BE2C (cell line): Measurements from ENCODE around the gene RERGL.
"Not testable (repeated sequence)": the region's sequence is repeated elsewhere in the genome, so short reads cannot be mapped to it uniquely, and the experiment has no call there.

ENCODE experiments used
- DNase-seq: peaks from one replicate; pipeline ENCODE4 v3.0.0-alpha.2; 2020
- H3K27me3 ChIP-seq: fragments of 250-450 bp; sonication (Bioruptor Pico); 2 replicates; pipeline ENCODE4 v1.5.1; 2020; ENCODE audit warnings: mild to moderate bottlenecking
- H3K36me3 ChIP-seq: fragments of 250-450 bp; sonication (Bioruptor Pico); 2 replicates; pipeline ENCODE4 v1.5.1; 2020; ENCODE audit warnings: mild to moderate bottlenecking
- H3K4me1 ChIP-seq: fragments of 250-450 bp; sonication (Bioruptor Pico); 2 replicates; pipeline ENCODE4 v1.5.1; 2020
- H3K4me3 ChIP-seq: 2 replicates; pipeline ENCODE4 v1.5.1; 2011; ENCODE audit warnings: low read depth, low read length
- H3K9me3 ChIP-seq: fragments of 250-450 bp; sonication (Bioruptor Pico); 2 replicates; pipeline ENCODE4 v1.5.1; 2020
- TF ChIP-seq, protein P1 (sequence below): IDR thresholded peaks from 2 replicates; pipeline ENCODE4 v1.5.1; 2012; ENCODE audit warnings: mild to moderate bottlenecking, low read depth, low read length

RERGL gene

DNA sequence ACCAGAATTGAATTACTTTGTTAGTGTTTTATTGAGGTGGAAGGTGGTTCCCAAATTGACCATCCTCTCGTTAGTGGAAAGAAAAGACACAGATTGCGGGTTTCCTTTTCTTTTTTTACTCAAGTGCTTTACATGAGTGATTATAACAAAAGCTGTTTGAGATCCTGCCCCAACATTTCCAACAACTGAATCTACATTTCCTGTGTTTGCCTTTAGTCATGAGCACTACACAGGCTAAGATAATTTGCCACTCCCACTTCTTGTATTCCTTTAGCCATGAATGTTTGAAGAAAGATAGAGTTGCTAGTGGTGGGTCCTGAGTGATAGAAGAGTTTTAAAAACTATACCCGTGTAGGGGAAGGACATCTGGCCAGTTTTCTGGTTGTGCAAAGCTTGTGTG is 16.0 kb downstream of the RERGL start:
- no peaks in the 10 kb centered on the region for H3K36me3 ChIP-seq
- H3K4me1 ChIP-seq = no peaks in the 10 kb centered on the region
- DNase-seq = no peak
- TF ChIP-seq, protein P1, sequence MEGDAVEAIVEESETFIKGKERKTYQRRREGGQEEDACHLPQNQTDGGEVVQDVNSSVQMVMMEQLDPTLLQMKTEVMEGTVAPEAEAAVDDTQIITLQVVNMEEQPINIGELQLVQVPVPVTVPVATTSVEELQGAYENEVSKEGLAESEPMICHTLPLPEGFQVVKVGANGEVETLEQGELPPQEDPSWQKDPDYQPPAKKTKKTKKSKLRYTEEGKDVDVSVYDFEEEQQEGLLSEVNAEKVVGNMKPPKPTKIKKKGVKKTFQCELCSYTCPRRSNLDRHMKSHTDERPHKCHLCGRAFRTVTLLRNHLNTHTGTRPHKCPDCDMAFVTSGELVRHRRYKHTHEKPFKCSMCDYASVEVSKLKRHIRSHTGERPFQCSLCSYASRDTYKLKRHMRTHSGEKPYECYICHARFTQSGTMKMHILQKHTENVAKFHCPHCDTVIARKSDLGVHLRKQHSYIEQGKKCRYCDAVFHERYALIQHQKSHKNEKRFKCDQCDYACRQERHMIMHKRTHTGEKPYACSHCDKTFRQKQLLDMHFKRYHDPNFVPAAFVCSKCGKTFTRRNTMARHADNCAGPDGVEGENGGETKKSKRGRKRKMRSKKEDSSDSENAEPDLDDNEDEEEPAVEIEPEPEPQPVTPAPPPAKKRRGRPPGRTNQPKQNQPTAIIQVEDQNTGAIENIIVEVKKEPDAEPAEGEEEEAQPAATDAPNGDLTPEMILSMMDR = no peak
- no peaks in the 10 kb centered on the region for H3K27me3 ChIP-seq
- H3K4me3 ChIP-seq = no peak overlapping the region
- H3K9me3 ChIP-seq = no peaks in the 10 kb centered on the region

DNA sequence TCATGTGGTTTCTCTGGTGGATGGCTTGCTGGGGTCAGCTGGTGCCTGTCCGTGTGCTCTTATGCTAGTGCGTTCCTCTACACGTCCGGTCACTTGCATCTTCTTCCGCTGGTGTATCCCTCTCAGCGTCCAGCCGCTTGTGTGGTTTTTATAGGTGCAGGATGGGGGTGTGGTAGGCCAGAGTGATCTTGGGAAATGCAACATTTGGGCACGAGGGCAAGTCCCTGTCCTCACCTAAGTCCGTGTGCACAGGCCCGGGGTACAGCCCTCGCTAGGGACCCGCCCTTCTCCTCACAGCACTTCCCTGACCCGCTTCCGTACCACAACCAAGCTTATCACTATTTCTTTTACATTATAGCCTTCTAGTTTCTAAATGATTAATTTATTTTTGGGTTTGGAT is 17.3 kb downstream of the RERGL start:
- H3K27me3 ChIP-seq = no peaks in the 10 kb centered on the region
- H3K4me3 ChIP-seq = no peak overlapping the region
- H3K9me3 ChIP-seq = no peaks in the 10 kb centered on the region
- DNase-seq = no peak
- H3K36me3 ChIP-seq = no peaks in the 10 kb centered on the region
- TF ChIP-seq, protein P1 = no peak
- no peaks in the 10 kb centered on the region for H3K4me1 ChIP-seq

DNA sequence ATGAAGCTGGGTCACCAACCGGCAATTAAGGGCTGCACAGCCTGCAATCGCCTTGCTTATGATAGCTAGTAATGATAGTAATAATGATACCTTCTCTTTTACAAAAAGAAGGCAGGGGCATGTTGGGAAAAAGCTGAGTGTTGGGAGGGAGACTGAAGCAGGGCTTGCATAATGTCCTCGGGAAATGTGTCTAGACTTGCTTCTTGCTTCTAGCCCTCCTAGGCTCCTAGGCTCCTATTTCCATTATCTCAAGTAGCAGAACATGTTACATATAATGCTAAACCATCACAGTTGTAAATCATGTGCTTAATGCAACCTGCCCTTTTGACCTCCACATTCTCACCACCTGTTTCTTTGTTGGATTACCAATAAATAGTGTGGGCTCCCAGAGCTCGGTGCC is 18.7 kb downstream of the RERGL start:
- DNase-seq = no peak

DNA sequence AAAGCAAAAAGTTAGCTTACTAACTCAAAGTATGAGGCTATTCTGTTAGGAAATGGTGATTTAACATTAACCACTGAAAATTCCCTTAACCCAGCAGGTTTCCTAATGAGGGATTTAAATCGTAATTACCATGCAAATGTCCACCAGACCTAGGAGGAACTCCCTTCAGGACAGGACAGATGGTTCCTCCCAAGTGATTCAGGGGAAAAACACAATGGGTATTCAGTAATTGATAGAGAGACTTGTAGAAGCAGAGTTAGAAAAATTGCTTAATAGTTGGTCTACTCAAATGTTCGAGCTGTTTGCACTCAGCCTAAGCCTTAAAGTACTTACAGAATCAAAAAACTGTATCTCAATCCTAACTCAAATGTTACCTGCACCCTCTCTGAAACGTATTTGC is 21.6 kb downstream of the RERGL start:
- TF ChIP-seq, protein P1 = no peak
- no peak for DNase-seq

More for the DNA sequence above, 18.7 kb downstream of the RERGL start:
- H3K4me3 ChIP-seq = no peak overlapping the region
- H3K36me3 ChIP-seq = no peaks in the 10 kb centered on the region
- TF ChIP-seq, protein P1 = no peak
- H3K27me3 ChIP-seq = no peaks in the 10 kb centered on the region
- no peaks in the 10 kb centered on the region for H3K9me3 ChIP-seq
- H3K4me1 ChIP-seq = no peaks in the 10 kb centered on the region; the same call in 1 of the 2 replicates

DNA sequence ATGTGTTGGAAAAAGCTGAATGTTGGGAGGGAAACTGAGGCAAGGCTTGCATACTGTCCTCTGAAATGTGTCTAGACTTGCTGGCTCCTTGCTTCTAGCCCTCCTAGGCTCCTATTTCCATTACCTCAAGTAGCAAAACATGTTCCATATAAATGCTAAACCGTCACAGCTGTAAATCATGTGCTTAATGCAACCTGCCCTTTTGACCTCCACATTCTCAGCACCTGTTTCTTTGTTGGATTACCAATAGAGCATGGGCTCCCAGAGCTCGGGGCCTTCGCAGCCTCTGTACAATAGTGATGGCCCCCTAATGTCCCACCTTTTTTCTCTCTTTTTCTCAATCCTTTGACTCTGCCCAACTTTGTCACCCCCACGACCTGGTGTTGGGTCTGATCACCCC is 23.3 kb downstream of the RERGL start:
- no peaks in the 10 kb centered on the region; the same call in 1 of the 2 replicates for H3K4me1 ChIP-seq
- TF ChIP-seq, protein P1 = no peak

More for the DNA sequence above, 21.6 kb downstream of the RERGL start:
- H3K27me3 ChIP-seq = no peaks in the 10 kb centered on the region
- H3K4me3 ChIP-seq = no peak overlapping the region
- H3K4me1 ChIP-seq = no peaks in the 10 kb centered on the region; the same call in 1 of the 2 replicates
- no peaks in the 10 kb centered on the region for H3K9me3 ChIP-seq
- H3K36me3 ChIP-seq = no peaks in the 10 kb centered on the region

DNA sequence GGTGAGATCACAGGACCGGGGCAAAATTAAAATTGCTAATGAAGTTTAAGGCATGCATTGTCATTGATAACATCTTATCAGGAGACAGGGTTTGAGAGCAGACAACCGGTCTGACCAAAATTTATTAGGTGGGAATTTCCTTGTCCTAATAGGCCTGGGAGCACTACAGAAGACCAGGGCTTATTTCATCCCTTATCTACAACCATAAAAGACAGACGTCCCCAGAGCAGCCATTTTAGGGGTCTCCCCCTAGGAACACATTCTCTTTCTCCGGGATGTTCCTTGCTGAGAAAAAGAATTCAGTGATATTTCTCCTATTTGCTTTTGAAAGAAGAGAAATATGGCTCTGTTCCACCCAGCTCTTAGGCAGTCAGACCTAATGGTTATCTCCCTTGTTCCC is 27.1 kb downstream of the RERGL start:
- H3K9me3 ChIP-seq, H3K4me1 ChIP-seq, DNase-seq, H3K4me3 ChIP-seq, H3K27me3 ChIP-seq, H3K36me3 ChIP-seq: not testable (repeated sequence)

More for the DNA sequence above, 23.3 kb downstream of the RERGL start:
- Histone ChIP-seq H3K27me3 (no peaks in the 10 kb centered on the region), H3K4me3 (no peak overlapping the region), H3K9me3 (no peaks in the 10 kb centered on the region), H3K36me3 (no peaks in the 10 kb centered on the region)
- DNase-seq = no peak

DNA sequence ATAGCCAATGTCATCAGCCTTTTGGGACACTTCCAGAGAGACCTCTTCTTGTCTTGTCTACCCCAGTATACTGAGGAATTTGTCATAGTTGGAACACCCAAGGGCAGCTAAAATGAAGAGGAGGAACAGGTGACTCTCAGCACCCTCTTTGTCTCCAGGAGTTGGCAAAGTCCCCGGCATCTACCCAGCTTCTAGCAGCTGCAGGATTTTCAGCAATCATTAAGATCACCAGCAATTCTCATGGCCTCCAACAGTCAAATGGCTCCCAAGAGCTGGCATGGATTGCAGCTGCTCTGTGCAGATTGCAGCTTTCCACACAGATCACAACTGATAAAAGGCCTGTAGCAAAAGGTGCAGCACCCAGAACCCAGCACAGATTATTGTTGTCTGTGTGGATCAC is 32.9 kb downstream of the RERGL start:
- Histone ChIP-seq H3K36me3 (no peaks in the 10 kb centered on the region), H3K4me3 (no peak overlapping the region), H3K9me3 (no peaks in the 10 kb centered on the region), H3K4me1 (no peaks in the 10 kb centered on the region), H3K27me3 (no peaks in the 10 kb centered on the region)
- DNase-seq = no peak
- TF ChIP-seq, protein P1 = no peak
